ENCODE data around the gene EPN1. TPM values are rescaled to one million over a fixed set of nuclear protein-coding genes. Genes with fewer than 3 reads are reported as not detected.

The EPN1 gene
- total RNA-seq, 2 experiments from 2014 or later = 39.0 to 40.5 TPM

- H3K27ac Mint-ChIP-seq = no peak overlapping the region
- peaks cover 79% of the 10 kb centered on the region for H3K36me3 ChIP-seq (ENCODE audit: insufficient read depth, low read length)
- no peaks in the 10 kb centered on the region for H3K27me3 ChIP-seq (ENCODE audit: control insufficient read depth in 1 of 2, insufficient read depth in 2 of 2, low read length in 2 of 2)
- no peaks in the 10 kb centered on the region for H3K9me3 Mint-ChIP-seq
- H3K27ac ChIP-seq (ENCODE audit: low read depth in 1 of 2, low read length in 2 of 2) = no peak overlapping the region
- H3K36me3 Mint-ChIP-seq (ENCODE audit: low read depth) = peaks cover 68% of the 10 kb centered on the region
- intact Hi-C loops (cut with DNase I, micrococcal nuclease) = no loop called here
- no peaks in the 10 kb centered on the region for H3K4me1 Mint-ChIP-seq (ENCODE audit: low read depth)
- H3K4me3 Mint-ChIP-seq = no peak overlapping the region
- ATAC-seq (ENCODE audit: poor library complexity) (no peak), DNase-seq (no peak)
- no peak for TF ChIP-seq CTCF (IDR thresholded peaks at IDR 0.05)
- peaks cover 14% of the 10 kb centered on the region for H3K4me1 ChIP-seq (ENCODE audit: insufficient read depth, low read length)
- H3K27me3 Mint-ChIP-seq = no peaks in the 10 kb centered on the region
- POLR2A ChIA-PET = no interaction called here
- CTCF ChIA-PET = no interaction called here
- no peak overlapping the region for H3K4me3 ChIP-seq (ENCODE audit: low read length)
- no peaks in the 10 kb centered on the region for H3K9me3 ChIP-seq (ENCODE audit: control insufficient read depth in 1 of 2, insufficient read depth in 1 of 2, low read length in 2 of 2)
Measured at GRCh38 chr19:55690769-55691545, 15.9 kb downstream of the EPN1 start.

- no peak for TF ChIP-seq CTCF (IDR thresholded peaks at IDR 0.05)
- H3K27ac ChIP-seq (ENCODE audit: low read depth in 1 of 2, low read length in 2 of 2) = no peak overlapping the region
- ChIA-PET POLR2A (no interaction called here), CTCF (no interaction called here)
- ATAC-seq (ENCODE audit: poor library complexity) = no peak
- no peaks in the 10 kb centered on the region for H3K27me3 ChIP-seq (ENCODE audit: control insufficient read depth in 1 of 2, insufficient read depth in 2 of 2, low read length in 2 of 2)
- no peak overlapping the region for H3K4me3 ChIP-seq (ENCODE audit: low read length)
- peaks cover 80% of the 10 kb centered on the region for H3K36me3 ChIP-seq (ENCODE audit: insufficient read depth, low read length)
- Mint-ChIP-seq H3K36me3 (ENCODE audit: low read depth) (peaks cover 68% of the 10 kb centered on the region), H3K27me3 (no peaks in the 10 kb centered on the region), H3K4me1 (ENCODE audit: low read depth) (no peaks in the 10 kb centered on the region), H3K27ac (no peak overlapping the region), H3K9me3 (no peaks in the 10 kb centered on the region), H3K4me3 (no peak overlapping the region)
- H3K9me3 ChIP-seq (ENCODE audit: control insufficient read depth in 1 of 2, insufficient read depth in 1 of 2, low read length in 2 of 2) = no peaks in the 10 kb centered on the region
- H3K4me1 ChIP-seq (ENCODE audit: insufficient read depth, low read length) = peaks cover 14% of the 10 kb centered on the region
- intact Hi-C loops (cut with DNase I, micrococcal nuclease) = no loop called here
- no peak for DNase-seq
Measured at GRCh38 chr19:55691561-55692481, 16.8 kb downstream of the EPN1 start.

GRCh38 chr19:55692681-55693081 lies 17.7 kb downstream of the EPN1 start:
- Mint-ChIP-seq H3K27me3 (no peaks in the 10 kb centered on the region), H3K4me3 (no peak overlapping the region), H3K9me3 (no peaks in the 10 kb centered on the region), H3K4me1 (ENCODE audit: low read depth) (no peaks in the 10 kb centered on the region), H3K36me3 (ENCODE audit: low read depth) (peaks cover 68% of the 10 kb centered on the region), H3K27ac (no peak overlapping the region)
- ChIA-PET CTCF (no interaction called here), POLR2A (no interaction called here)
- Histone ChIP-seq H3K4me3 (ENCODE audit: low read length) (no peak overlapping the region), H3K27ac (ENCODE audit: low read depth in 1 of 2, low read length in 2 of 2) (no peak overlapping the region), H3K4me1 (ENCODE audit: insufficient read depth, low read length) (peaks cover 6% of the 10 kb centered on the region), H3K36me3 (ENCODE audit: insufficient read depth, low read length) (peaks cover 72% of the 10 kb centered on the region), H3K9me3 (ENCODE audit: control insufficient read depth in 1 of 2, insufficient read depth in 1 of 2, low read length in 2 of 2) (no peaks in the 10 kb centered on the region), H3K27me3 (ENCODE audit: control insufficient read depth in 1 of 2, insufficient read depth in 2 of 2, low read length in 2 of 2) (no peaks in the 10 kb centered on the region)
- intact Hi-C loops (cut with DNase I, micrococcal nuclease) = no loop called here
- DNase-seq (no peak), ATAC-seq (ENCODE audit: poor library complexity) (no peak)
- no peak for TF ChIP-seq CTCF (IDR thresholded peaks at IDR 0.05)

All from CD4-positive, alpha-beta T cell (primary cell).